Prostate gland (tissue), 2 donors: ENCODE data around the gene ARHGEF28.

ENCODE experiments used
- CTCF ChIP-seq, 4 experiments: fragments of 200-600 bp in 2 of 4; fragments of 450-650 bp in 2 of 4; sonication (generic) in 2 of 4; IDR thresholded peaks; 1 replicate in 3 of 4; 2 replicates in 1 of 4; pipeline ENCODE4 v1.5.1; 2016 to 2019; ENCODE audit warnings: antibody characterized with exemption in 4 of 4, mild to moderate bottlenecking in 2 of 4, moderate library complexity in 2 of 4
- POLR2A ChIP-seq: fragments of 450-650 bp; IDR thresholded peaks from one replicate; pipeline ENCODE4 v1.6.1; 2016; ENCODE audit warnings: antibody characterized with exemption, mild to moderate bottlenecking
- POLR2AphosphoS5 ChIP-seq: sonication (generic); formaldehyde crosslinking; IDR thresholded peaks from one replicate; pipeline ENCODE4 v1.6.1; 2017; ENCODE audit warnings: antibody characterized with exemption

GRCh38 chr5:73989956-73990355, 364.0 kb downstream of the ARHGEF28 start:
- no peak for TF ChIP-seq CTCF (IDR thresholded peaks at IDR 0.05)
- TF ChIP-seq POLR2A = no peak
- no peak for TF ChIP-seq POLR2AphosphoS5
